Activated CD4-positive, alpha-beta T cell treated with anti-CD3 and anti-CD28 coated beads, Interleukin-2, amount 10 ng/mL, durations not matched to agents 7 days and 5 days (primary cell): ENCODE results near the gene CRAMP1. TPM values are rescaled to one million over a fixed set of nuclear protein-coding genes. Genes with fewer than 3 reads are reported as not detected.
"Not testable (repeated sequence)": the region's sequence is repeated elsewhere in the genome, so short reads cannot be mapped to it uniquely, and the experiment has no call there.

Source experiments
- CTCF ChIA-PET: fragments of 350-600 bp; sonication (Branson Sonifier 250); formaldehyde crosslinking; loops from one replicate; lab custom pipeline; 2021; ENCODE audit warnings: antibody characterized with exemption; lab: Charles Lee
- POLR2A ChIA-PET: fragments of 350-600 bp; sonication (Branson Sonifier 250); formaldehyde crosslinking; loops from one replicate; lab custom pipeline; 2021; ENCODE audit warnings: antibody characterized with exemption; lab: Charles Lee
- DNase-seq: peaks from one replicate; pipeline ENCODE4 v3.0.0-alpha.2; 2020
- H3K27ac Mint-ChIP-seq: one replicate; pipeline ENCODE4 v1.8.0; 2021; ENCODE audit warnings: mild to moderate bottlenecking, moderate library complexity, mixed read lengths
- H3K27me3 Mint-ChIP-seq: one replicate; pipeline ENCODE4 v1.8.0; 2021; ENCODE audit warnings: mixed read lengths
- H3K36me3 Mint-ChIP-seq: one replicate; pipeline ENCODE4 v1.8.0; 2021; ENCODE audit warnings: low read depth, mixed read lengths
- H3K4me1 Mint-ChIP-seq: one replicate; pipeline ENCODE4 v1.8.0; 2021; ENCODE audit warnings: mixed read lengths
- H3K4me3 Mint-ChIP-seq: one replicate; pipeline ENCODE4 v1.8.0; 2021; ENCODE audit warnings: mild to moderate bottlenecking, moderate library complexity, mixed read lengths
- H3K9me3 Mint-ChIP-seq: one replicate; pipeline ENCODE4 v1.8.0; 2021; ENCODE audit warnings: mixed read lengths
- total RNA-seq, 2 experiments: library from RNA; stranded (reverse); gene quantifications; one replicate each; pipeline ENCODE4 v1.2.3, GENCODE V29; 2021

Gene CRAMP1
- total RNA-seq, 2 experiments from 2014 or later = 25.6 to 27.4 TPM

GRCh38 chr16:1705324-1705687 lies 93.1 kb downstream of the CRAMP1 start:
- H3K27ac Mint-ChIP-seq = peak overlapping the region; percentile 99
- POLR2A ChIA-PET = interaction anchor here (0.7 to 0.9 kb wide), 3 partner anchors 27 to 999 kb away, joined by 3 to 7 read pairs (median 4); partner anchors contain the start of genes ECI1 and JPT2

GRCh38 chr16:1705688-1706385 lies 93.7 kb downstream of the CRAMP1 start, which contains the start of gene MAPK8IP3:
Gene MAPK8IP3 (plus strand): TSS chr16:1706195. CDS start chr16:1706340, 145 bp downstream.
- Mint-ChIP-seq H3K27me3 (no peaks in the 10 kb centered on the region), H3K9me3 (no peaks in the 10 kb centered on the region), H3K4me3 (peak within 1 kb of the TSS; percentile 96), H3K27ac (peak within 1 kb of the TSS; percentile 99), H3K4me1 (peaks cover 36% of the 10 kb centered on the region), H3K36me3 (peaks cover 15% of the 10 kb centered on the region)
- peak; percentile 90 for DNase-seq
- CTCF ChIA-PET = interaction anchor here (0.6 to 3.4 kb wide), 64 partner anchors 8 to 1129 kb away, joined by 3 to 20 read pairs (median 3); partner anchors contain the start of genes CRAMP1, EME2, IFT140 and JPT2
- POLR2A ChIA-PET = interaction anchor here (0.6 to 0.9 kb wide), 5 partner anchors 11 to 1069 kb away, joined by 3 to 7 read pairs (median 4); partner anchors contain the start of genes JPT2, NUBP2 and SPSB3

More at GRCh38 chr16:1705324-1705687, 93.1 kb downstream of the CRAMP1 start:
- Mint-ChIP-seq H3K4me3 (peak overlapping the region; percentile 96), H3K36me3 (peaks cover 16% of the 10 kb centered on the region), H3K4me1 (peaks cover 36% of the 10 kb centered on the region)
- H3K27me3 Mint-ChIP-seq, DNase-seq, H3K9me3 Mint-ChIP-seq: not testable (repeated sequence)
- CTCF ChIA-PET = interaction anchor here (0.6 to 3.4 kb wide), 50 partner anchors 8 to 1128 kb away, joined by 3 to 20 read pairs (median 4); partner anchors contain the start of genes CRAMP1, EME2, IFT140 and JPT2

- H3K27ac Mint-ChIP-seq = peak overlapping the region; percentile 99
- no peaks in the 10 kb centered on the region for H3K27me3 Mint-ChIP-seq
- CTCF ChIA-PET = interaction anchor here (0.6 to 3.4 kb wide), 50 partner anchors 9 to 1130 kb away, joined by 3 to 20 read pairs (median 3); partner anchors contain the start of genes CRAMP1, EME2, IFT140 and JPT2
- peaks cover 36% of the 10 kb centered on the region for H3K4me1 Mint-ChIP-seq
- H3K4me3 Mint-ChIP-seq = peak overlapping the region; percentile 96
- POLR2A ChIA-PET = interaction anchor here (0.6 kb wide), 2 partner anchors 76 to 1070 kb away, joined by 3 to 5 read pairs; partner anchors contain the start of genes NUBP2 and SPSB3
- peak; percentile 63 for DNase-seq
- H3K9me3 Mint-ChIP-seq = no peaks in the 10 kb centered on the region
- H3K36me3 Mint-ChIP-seq = peaks cover 9% of the 10 kb centered on the region
Observed at GRCh38 chr16:1706386-1707192, 94.4 kb downstream of the CRAMP1 start.

- ChIA-PET POLR2A (no interaction called here), CTCF (interaction anchor here (1.4 to 3.4 kb wide), 3 partner anchors 17 to 93 kb away, joined by 3 to 20 read pairs (median 13); partner anchors contain the start of genes NUBP2 and SPSB3)
- peak overlapping the region; percentile 91 for H3K4me3 Mint-ChIP-seq
- no peaks in the 10 kb centered on the region for H3K9me3 Mint-ChIP-seq
- H3K27me3 Mint-ChIP-seq = no peaks in the 10 kb centered on the region
- H3K4me1 Mint-ChIP-seq = peaks cover 36% of the 10 kb centered on the region
- H3K27ac Mint-ChIP-seq = peak overlapping the region; percentile 94
- H3K36me3 Mint-ChIP-seq = peaks cover 7% of the 10 kb centered on the region
- peak; percentile 26 for DNase-seq
Observed at GRCh38 chr16:1707193-1707790, 95.1 kb downstream of the CRAMP1 start.

GRCh38 chr16:1708083-1708767 lies 96.1 kb downstream of the CRAMP1 start:
- POLR2A ChIA-PET = no interaction called here
- Mint-ChIP-seq H3K4me3 (peak overlapping the region; percentile 91), H3K9me3 (no peaks in the 10 kb centered on the region), H3K36me3 (peaks cover 4% of the 10 kb centered on the region), H3K27ac (peak overlapping the region; percentile 94), H3K4me1 (peaks cover 36% of the 10 kb centered on the region), H3K27me3 (no peaks in the 10 kb centered on the region)
- no peak for DNase-seq
- CTCF ChIA-PET = interaction anchor here (0.6 to 3.4 kb wide), 3 partner anchors 8 to 147 kb away, joined by 4 to 20 read pairs (median 4); no protein-coding TSS in a partner anchor

- Mint-ChIP-seq H3K27ac (peak overlapping the region; percentile 54), H3K4me3 (peak overlapping the region; percentile 91), H3K27me3 (no peaks in the 10 kb centered on the region), H3K36me3 (peaks cover 4% of the 10 kb centered on the region), H3K4me1 (peaks cover 38% of the 10 kb centered on the region), H3K9me3 (no peaks in the 10 kb centered on the region)
- ChIA-PET POLR2A (no interaction called here), CTCF (interaction anchor here (0.6 to 0.9 kb wide), 2 partner anchors 8 to 147 kb away, joined by 4 read pairs; no protein-coding TSS in a partner anchor)
- DNase-seq = no peak
Observed at GRCh38 chr16:1708768-1709180, 96.6 kb downstream of the CRAMP1 start.

GRCh38 chr16:1709356-1709755 lies 97.2 kb downstream of the CRAMP1 start:
- DNase-seq = no peak
- Mint-ChIP-seq H3K36me3 (peaks cover 4% of the 10 kb centered on the region), H3K27me3 (no peaks in the 10 kb centered on the region), H3K27ac (no peak overlapping the region), H3K4me3 (no peak overlapping the region), H3K4me1 (peaks cover 35% of the 10 kb centered on the region), H3K9me3 (no peaks in the 10 kb centered on the region)
- CTCF ChIA-PET = no interaction called here
- POLR2A ChIA-PET = no interaction called here

- H3K36me3 Mint-ChIP-seq = peaks cover 7% of the 10 kb centered on the region
- no peak overlapping the region for H3K27ac Mint-ChIP-seq
- no peaks in the 10 kb centered on the region for H3K27me3 Mint-ChIP-seq
- peaks cover 25% of the 10 kb centered on the region for H3K4me1 Mint-ChIP-seq
- H3K9me3 Mint-ChIP-seq = no peaks in the 10 kb centered on the region
- H3K4me3 Mint-ChIP-seq = no peak overlapping the region
- CTCF ChIA-PET = interaction anchor here (0.7 to 0.8 kb wide), 2 partner anchors 13 to 809 kb away, joined by 3 to 4 read pairs; partner anchors contain the start of gene AMDHD2
- no peak for DNase-seq
- POLR2A ChIA-PET = no interaction called here
Observed at GRCh38 chr16:1710811-1711507, 98.8 kb downstream of the CRAMP1 start.

GRCh38 chr16:1712791-1713261 lies 100.7 kb downstream of the CRAMP1 start:
- no peaks in the 10 kb centered on the region for H3K27me3 Mint-ChIP-seq
- H3K9me3 Mint-ChIP-seq = no peaks in the 10 kb centered on the region
- H3K4me1 Mint-ChIP-seq = peaks cover 22% of the 10 kb centered on the region
- ChIA-PET CTCF (interaction anchor here (2.2 kb wide), 1 partner anchor 11 kb away, joined by 6 read pairs; no protein-coding TSS in a partner anchor), POLR2A (no interaction called here)
- H3K4me3 Mint-ChIP-seq = no peak overlapping the region
- no peak overlapping the region for H3K27ac Mint-ChIP-seq
- no peak for DNase-seq
- peaks cover 7% of the 10 kb centered on the region for H3K36me3 Mint-ChIP-seq

GRCh38 chr16:1713331-1713730 lies 101.2 kb downstream of the CRAMP1 start:
- peaks cover 4% of the 10 kb centered on the region for H3K36me3 Mint-ChIP-seq
- DNase-seq = no peak
- no peak overlapping the region for H3K27ac Mint-ChIP-seq
- peaks cover 17% of the 10 kb centered on the region for H3K4me1 Mint-ChIP-seq
- no peaks in the 10 kb centered on the region for H3K9me3 Mint-ChIP-seq
- no peaks in the 10 kb centered on the region for H3K27me3 Mint-ChIP-seq
- ChIA-PET POLR2A (no interaction called here), CTCF (interaction anchor here (2.2 kb wide), 1 partner anchor 10 kb away, joined by 6 read pairs; no protein-coding TSS in a partner anchor)
- H3K4me3 Mint-ChIP-seq = no peak overlapping the region

GRCh38 chr16:1713933-1714332 lies 101.8 kb downstream of the CRAMP1 start:
- DNase-seq = no peak
- no peak overlapping the region for H3K4me3 Mint-ChIP-seq
- ChIA-PET CTCF (interaction anchor here (2.2 kb wide), 1 partner anchor 10 kb away, joined by 6 read pairs; no protein-coding TSS in a partner anchor), POLR2A (no interaction called here)
- H3K27me3 Mint-ChIP-seq = no peaks in the 10 kb centered on the region
- H3K36me3 Mint-ChIP-seq = peaks cover 4% of the 10 kb centered on the region
- H3K9me3 Mint-ChIP-seq = no peaks in the 10 kb centered on the region
- H3K27ac Mint-ChIP-seq = no peak overlapping the region
- H3K4me1 Mint-ChIP-seq = peaks cover 13% of the 10 kb centered on the region
